NOMO-1 treated with DMSO at 0.1 percent for 48 hours (cell line): ENCODE results near the gene IL36RN.

ENCODE experiments used
- DNase-seq: peaks from one replicate; lab custom pipeline; 2025; ENCODE audit not compliant: unreplicated experiment; lab: John Stamatoyannopoulos, UW

Gene IL36RN

DNA sequence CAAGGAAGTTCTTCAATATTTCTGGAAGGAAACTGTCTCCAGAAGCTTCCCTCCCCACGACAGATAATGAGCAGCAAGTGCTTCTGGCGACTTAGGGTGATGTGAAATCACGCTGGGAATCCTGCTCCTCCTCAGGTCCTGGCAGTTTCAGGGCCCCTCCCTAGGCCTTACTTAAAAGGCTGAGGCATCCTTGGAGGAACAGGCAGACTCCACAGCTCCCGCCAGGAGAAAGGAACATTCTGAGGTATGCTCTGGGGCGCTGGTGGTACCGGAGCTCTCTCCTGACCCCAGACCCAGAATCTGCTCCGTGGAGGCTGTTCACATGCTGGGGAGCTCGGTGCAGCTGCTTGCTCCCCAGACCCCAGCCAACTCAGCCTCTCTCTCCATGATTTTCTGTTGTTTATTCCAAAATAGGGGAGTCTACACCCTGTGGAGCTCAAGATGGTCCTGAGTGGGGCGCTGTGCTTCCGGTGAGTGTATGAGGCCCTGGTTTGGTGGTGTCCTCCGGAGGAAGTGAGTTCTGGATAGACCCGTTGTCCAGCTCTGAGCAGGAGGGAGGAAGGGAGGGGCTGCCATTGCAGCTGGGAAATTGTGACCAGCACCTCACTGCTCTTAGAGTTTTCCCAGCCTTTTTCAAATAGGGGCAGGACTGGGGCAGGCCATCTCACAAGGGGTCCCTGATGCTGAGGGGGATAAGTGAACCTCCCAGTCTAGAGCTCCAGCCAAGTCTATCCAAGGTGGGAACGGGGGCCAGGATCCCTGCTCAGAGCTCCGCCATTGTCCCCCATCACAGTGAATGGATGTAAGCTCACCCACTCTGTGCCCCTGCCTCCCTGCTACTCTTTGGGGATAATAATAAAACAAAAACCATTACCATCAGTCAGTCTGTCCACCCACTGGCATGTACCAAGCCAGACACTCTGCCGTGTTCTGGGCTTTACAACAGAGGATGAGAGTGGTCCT lies at the start of gene IL36RN:
IL36RN (plus strand) TSS at position 201 of the 963 bp plus-strand sequence; CDS start at position 442, 241 bp downstream.
- no peak for DNase-seq

GRCh38 chr2:113009622-113010021 lies 49.4 kb upstream of the IL36RN start:
- no peak for DNase-seq

DNA sequence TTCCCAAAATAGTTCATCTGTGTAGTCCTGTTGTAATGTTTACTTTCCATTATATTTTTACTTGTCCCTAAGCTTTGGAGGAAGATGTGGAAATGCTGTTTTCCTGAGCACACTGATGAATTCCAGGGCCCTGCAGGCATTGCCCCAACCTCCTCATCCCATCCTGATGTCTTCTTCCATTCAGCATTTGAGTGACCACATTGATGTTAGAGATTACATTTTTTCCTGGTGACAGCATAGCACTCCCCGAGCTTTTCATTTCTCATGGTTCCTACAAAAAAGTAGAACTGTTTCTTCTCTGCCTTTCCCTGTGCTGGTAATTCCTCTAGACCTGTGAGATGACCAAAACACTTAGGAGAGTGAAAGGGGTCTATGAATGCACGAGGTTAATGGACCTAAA lies 48.9 kb upstream of the IL36RN start:
- DNase-seq, result no peak

DNA sequence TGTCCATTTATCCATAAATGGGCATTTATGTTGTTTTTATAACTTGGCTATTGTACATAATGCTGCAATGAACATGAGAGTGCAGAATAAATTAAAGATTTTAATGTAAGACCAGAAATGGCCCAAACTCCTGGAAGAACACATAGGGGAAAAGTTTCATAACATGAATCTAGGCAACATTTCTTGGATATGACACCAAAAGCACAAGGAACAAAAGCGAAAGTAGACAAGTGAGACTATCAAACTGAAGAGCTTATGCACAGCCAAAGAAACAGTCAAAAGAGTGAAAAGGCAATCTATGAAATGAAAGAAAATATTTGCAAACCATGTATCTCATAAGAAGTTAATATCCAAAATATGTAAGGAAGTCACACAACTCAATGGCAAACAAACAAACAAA lies 47.9 kb upstream of the IL36RN start:
- DNase-seq, result no peak

- DNase-seq, result no peak
Observed at GRCh38 chr2:113012436-113013335, 46.3 kb upstream of the IL36RN start.

- no peak for DNase-seq
Observed at GRCh38 chr2:113013336-113013661, 45.7 kb upstream of the IL36RN start.

DNA sequence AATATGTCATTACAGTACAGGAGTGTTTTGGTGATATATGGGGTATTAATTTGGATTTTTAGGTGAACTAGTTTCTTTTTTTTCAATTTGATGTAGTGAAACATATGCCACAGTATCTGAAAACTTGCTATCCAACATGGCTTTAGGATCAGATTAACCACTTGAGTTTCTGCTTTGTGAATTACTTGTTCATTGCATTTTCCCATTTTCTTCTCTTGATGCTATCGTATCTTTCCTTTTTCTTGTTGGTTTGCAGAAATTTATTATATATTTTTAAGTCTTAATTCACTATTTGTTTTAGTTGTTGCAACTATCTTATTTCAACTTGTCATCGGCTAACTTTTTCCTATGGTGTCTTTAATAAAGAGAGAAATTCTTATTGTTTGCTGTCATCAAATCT lies 44.9 kb upstream of the IL36RN start:
- no peak for DNase-seq

DNA sequence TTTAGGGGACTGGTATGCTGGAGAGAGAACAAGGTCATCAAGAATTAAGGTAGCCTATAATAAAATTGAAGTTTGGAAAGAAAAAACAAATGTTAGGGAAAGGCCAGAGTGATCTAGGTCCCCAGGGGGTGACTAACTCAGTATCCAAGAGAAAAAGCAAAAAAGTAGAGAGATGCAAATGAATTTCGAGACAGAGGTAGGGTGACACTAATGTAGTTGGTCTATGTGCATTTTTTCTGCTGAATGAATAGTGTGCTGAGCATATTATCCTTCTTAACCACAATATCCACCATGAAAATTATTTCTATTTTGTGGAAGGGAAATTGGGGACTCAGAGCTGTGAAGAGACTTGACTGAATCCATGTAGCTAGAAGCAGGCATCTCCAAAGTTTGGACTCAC lies 44.0 kb upstream of the IL36RN start:
- no peak for DNase-seq

DNA sequence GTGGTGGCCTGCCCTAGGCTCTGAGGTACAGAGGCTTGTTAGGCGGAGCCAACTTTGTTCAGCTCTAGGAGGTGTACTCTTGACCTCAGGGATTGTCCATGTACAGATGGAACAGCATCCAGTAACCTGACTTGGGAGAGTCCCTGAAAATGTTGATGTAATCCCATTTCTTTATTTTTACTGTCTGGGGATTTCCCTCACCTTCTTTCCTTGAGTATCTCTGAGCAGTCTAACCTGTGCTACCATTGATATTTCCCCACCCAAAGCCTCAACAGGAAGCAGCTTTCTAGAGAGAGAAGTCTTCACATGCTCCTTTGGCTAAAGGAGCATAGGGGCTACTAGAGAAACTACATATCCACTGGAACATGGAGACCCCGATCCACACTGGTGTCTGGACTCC lies 43.3 kb upstream of the IL36RN start:
- DNase-seq, result no peak

- DNase-seq, result no peak
Observed at GRCh38 chr2:113018509-113018908, 40.5 kb upstream of the IL36RN start.

GRCh38 chr2:113021312-113021711 lies 37.7 kb upstream of the IL36RN start:
- no peak for DNase-seq

- DNase-seq, result no peak
Observed at GRCh38 chr2:113024764-113025163, 34.2 kb upstream of the IL36RN start.

DNA sequence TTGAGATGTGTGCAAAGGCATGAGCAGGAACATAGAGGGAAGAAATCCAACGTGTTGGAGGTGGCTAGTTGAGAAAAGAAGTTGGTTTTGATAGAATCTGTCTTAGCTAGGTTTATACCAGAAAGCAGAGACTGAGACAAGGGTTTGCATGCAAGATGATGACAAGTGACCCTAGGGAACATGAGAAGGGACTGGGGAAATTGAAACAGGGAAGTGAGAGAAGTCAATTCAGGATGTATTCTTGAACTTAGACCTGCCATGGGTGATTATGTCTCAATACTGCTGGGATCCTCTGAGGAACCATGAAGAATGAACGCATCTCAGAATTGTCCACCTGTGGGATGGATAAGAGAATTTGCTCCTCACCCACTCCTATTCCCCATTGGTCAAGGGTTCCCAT lies 33.3 kb upstream of the IL36RN start:
- DNase-seq, result peak; percentile 78

GRCh38 chr2:113027691-113028090 lies 31.3 kb upstream of the IL36RN start:
- no peak for DNase-seq

DNA sequence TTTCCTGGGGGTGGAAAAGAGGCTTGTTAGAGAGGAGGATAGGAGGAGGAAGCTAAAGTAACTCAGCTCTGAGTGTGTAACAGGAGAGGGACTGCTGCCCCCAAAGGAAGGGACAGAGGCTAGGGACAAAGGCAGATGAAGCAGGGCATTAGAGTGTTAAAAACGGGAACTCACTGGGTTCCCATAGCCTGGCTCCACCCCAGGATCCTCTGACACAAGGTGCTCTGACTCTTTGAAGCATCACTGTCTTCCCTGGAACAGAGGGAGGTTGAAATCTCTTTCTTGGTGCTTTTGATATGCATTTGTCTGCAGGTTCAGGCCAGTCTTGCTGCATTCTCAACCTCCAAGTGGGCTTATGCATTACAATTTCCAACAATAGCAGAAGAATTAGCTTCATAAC lies 30.9 kb upstream of the IL36RN start:
- no peak for DNase-seq

DNA sequence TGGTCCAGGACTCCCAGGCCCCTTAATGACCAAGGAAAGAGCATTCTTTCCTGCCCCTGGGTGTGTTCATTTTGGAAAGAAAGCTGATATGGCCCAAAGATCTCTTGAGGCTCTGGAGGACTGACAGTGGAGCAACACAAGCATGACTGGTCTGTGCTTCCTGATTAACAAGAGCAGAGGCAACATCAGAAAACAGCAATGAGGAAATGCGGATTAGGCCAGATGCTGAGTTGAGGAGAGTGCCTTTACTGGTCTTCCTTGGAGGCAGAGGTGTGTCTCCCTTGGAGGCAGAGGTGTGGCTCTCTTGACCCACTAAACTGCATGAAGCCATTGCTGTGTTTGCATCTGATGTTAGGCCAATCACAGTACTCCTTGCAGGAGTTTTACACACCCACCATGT lies 26.3 kb upstream of the IL36RN start:
- no peak for DNase-seq

- DNase-seq, result no peak
Observed at GRCh38 chr2:113034016-113034415, 25.0 kb upstream of the IL36RN start.

DNA sequence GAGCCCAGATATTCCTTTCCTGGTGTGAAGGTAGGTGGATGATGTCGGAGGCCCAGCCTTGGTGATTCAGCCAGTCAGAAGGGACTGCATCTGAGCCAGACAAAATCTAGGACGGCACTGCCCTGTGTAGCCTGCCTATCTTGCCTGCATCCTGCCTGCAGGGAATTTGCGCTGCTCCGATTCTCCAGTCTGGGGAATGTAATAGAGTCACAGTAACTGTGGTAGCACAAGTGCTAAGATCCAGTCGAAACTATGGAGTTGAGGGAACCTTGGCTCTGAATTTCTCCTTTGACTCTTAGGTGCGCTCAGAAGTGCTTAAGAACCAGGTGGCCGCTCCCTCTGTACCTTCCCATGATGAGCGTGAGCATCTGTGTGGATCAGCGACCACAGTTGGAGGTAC lies 22.2 kb upstream of the IL36RN start:
- DNase-seq, result no peak

DNA sequence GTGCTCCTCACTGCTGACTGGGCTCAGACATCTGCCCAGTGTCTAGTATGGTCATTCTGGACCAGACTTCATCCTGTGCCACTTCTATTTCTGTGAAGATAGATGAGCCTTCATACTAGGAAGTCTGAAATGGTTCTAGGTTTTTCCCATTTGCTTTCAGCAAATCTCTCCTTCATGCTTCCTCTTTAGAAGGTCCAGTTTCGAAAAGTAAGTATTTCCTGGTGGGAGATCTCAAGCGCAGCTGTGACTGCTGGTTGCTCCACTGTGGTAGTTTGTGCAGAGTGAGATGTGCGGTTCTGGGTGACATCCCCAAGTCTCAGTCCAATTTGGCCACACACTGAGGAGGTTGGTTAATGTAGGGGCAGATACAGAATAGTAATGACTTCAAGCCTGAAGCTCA lies 20.7 kb upstream of the IL36RN start:
- DNase-seq, result no peak

DNA sequence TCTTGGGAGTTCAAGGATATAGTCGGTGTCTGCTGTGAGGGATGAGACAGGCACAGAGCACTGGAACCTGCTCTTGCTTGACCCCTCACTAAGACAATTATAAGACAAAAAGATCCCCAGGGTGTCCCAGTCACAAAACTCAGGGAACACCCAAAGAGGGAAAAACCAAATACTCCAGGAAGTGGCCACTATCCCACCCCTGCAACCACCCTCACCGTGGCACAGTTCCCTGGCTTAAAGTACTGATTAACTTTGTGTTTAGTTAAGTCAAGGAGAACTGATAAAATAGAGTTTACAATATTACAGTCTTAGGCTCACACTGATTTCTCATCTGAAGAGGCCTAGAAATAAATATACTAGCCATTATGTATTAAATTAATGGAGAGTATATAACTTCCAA lies 19.8 kb upstream of the IL36RN start:
- no peak for DNase-seq

DNA sequence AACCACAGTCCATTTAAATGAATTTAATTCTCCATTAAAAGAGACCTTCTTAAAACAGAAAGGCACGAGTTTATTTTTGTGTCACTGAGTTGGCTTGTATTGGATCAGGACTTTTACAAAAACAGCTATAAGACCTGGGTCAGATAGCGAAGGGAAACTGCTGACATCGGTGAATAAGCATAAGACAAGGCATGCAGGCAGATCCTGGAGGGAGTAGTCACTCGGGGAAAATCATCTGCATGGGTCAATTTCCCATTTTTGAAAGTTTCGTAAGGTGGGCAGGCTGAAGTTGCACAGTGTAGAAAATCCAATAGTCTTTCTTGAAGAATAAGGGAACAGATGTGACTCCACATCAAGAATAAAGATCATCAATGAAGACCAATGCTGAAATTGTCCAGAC lies 19.3 kb upstream of the IL36RN start:
- no peak for DNase-seq

- no peak for DNase-seq
Observed at GRCh38 chr2:113041871-113042270, 17.1 kb upstream of the IL36RN start.
